Measurements from ENCODE around the gene SLC8A1.

GRCh38 chr2:40433736-40434135 lies 18.2 kb downstream of the SLC8A1 start:
- TF ChIP-seq CTCF (conservative IDR thresholded peaks at IDR 0.05; ENCODE audit: low read depth, low read length) (no peak), EZH2 (IDR thresholded peaks at IDR 0.05; ENCODE audit: borderline replicate concordance, low read depth, low read length, poor library complexity, severe bottlenecking) (no peak)
